HG02571 (cell line): ENCODE measurements around the gene TGFBI.

Source experiments
- ATAC-seq: cut with Tn5 transposase; IDR thresholded peaks from one replicate; pipeline ENCODE4 v1.9.1; 2021; ENCODE audit warnings: mild to moderate bottlenecking, moderate library complexity; ENCODE audit not compliant: unreplicated experiment

The TGFBI gene

GRCh38 chr5:136000932-136001331 lies 27.9 kb upstream of the TGFBI start:
- no peak for ATAC-seq

DNA sequence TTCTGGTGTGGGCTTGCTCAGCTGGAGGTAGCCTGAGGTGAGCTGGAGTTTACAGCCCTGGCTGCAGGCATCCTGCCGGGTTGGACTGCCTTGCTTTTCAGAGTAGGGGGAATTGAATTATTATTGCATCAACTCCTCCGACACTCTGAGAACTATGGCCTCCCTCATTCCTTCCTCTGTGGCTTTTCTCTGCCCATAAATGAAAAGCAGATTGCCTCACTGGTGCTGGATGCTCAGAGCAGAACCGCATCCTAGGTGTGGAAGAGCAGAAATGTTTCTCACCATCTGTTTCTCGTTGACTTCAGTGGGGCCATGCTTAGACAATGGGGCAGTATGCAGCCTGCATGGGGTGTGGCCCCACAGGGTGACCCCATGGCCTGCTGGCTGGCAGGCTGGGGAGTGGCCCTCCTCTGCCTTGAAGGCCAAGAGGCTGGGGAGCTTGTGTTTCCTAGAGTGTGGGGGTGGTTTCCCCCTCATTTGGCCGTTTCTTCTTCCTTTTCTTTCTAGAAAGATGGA lies 27.3 kb upstream of the TGFBI start:
- ATAC-seq, result no peak

GRCh38 chr5:136004436-136004835 lies 24.4 kb upstream of the TGFBI start:
- ATAC-seq, result no peak

DNA sequence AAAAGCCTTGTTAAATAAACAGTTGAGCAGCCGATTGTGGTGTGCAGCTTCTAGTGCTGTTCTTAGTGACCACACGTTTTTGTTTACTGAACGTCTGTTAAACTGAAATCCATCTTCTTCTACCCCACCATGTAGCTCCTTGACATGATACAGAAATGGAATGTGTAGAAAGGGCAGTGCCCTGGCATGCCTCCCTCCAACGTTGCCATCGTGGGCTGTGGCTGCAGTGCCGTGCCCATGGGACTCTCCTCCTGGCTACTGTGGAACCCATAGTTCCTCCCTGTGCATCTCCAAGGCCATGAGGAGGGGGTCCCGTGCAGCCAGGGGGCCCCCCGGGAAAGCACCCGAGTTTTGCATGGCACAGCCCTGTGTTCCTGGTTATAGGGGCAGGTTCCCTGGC lies 23.3 kb upstream of the TGFBI start:
- no peak for ATAC-seq

DNA sequence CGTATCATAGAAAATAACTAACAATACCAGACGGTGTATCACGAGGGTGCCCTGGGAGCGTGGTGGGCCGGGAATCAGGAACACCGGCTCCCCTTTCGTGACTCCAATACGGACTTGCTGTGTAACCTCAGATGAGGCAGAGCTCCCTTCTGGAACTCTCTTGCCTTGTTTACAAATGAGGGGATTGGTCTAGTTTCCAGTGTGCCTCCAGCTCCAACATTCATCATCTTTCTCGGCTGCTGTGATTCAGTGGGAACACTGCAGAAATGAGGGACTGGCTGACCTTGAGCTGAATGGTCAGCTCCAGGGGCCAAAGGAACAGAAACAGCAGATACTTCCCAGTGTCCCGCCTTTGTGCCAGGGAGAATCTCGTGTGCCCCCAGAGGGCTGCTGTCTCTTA lies 22.6 kb upstream of the TGFBI start:
- no peak for ATAC-seq

GRCh38 chr5:136006761-136007251 lies 22.0 kb upstream of the TGFBI start:
- no peak for ATAC-seq

- no peak for ATAC-seq
Measured at GRCh38 chr5:136007271-136007670, 21.5 kb upstream of the TGFBI start.

DNA sequence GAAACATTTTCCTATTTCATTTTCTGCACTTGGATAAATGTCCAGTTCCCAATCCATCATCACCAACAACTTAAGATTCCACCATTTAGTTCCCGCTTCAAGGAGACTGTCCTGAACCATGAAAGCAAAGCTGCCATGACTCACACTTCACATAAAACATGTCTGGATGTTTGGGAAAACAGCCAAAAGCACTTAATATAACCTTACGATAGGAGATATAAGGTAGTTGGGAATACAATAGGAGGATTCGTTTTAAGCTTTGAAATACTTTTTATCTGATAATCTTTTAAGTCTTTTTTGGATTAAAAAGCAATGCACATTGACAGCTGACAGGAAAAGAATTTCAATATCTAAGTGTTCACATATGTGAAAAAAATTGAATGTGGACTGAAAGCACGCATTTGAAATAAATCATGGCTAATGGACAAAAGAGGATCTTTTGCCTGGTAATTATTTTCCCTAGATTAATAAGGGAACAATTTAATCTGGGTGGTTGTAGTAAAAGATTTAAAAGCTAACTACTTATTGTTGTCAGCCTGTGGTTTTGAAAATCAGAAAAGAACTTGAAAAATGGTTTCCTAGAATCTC lies 17.3 kb upstream of the TGFBI start:
- ATAC-seq, result no peak

- ATAC-seq, result no peak
Measured at GRCh38 chr5:136012041-136012804, 16.6 kb upstream of the TGFBI start.

GRCh38 chr5:136013559-136013958 lies 15.2 kb upstream of the TGFBI start:
- no peak for ATAC-seq

DNA sequence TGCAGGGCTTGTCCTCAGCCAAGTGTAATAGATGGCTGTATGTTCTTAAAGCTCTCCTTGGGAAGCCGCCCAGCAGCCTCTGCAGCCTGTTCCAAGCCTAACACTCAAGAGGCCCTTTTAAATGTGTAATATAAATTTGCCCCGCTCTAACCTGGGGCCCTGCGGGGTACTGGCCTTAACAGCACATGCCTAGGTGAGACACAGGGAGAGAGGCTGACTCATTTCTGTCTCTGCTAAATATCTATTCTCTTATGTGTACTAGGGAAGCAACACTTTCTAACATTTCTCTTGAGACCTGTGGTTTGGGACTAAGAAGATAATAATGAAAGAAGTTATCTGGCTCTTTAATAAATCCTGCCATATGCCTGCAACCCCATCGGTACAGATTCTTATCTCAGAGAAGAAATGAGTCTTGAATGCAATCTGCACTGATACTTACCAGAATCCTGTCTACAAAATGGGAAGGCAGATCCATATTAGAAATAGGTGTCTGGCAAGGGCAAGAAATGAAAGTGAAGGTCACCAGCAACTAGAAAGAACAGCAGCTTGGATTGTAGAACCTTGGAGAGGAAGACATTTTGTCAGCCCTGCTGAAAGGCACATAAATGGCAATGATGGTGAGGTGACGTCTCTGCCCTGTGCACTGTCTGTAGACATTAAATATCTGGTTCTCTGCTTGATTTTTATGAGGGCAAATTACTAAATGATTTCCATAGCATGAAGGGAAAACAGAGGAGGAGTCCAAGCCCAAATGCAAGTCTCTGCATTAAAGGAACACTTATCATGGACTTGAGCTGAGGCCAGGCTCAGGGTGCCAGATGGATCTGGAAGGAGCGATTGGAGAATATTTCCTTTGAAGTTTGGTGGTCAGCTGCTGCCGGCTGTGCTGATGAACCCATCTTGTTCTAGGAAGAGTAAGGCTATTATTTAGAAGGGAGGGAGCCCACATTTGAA lies 14.5 kb upstream of the TGFBI start:
- ATAC-seq, result no peak

- ATAC-seq, result no peak
Measured at GRCh38 chr5:136015003-136015375, 13.8 kb upstream of the TGFBI start.

GRCh38 chr5:136015966-136016650 lies 12.7 kb upstream of the TGFBI start:
- ATAC-seq, result no peak

DNA sequence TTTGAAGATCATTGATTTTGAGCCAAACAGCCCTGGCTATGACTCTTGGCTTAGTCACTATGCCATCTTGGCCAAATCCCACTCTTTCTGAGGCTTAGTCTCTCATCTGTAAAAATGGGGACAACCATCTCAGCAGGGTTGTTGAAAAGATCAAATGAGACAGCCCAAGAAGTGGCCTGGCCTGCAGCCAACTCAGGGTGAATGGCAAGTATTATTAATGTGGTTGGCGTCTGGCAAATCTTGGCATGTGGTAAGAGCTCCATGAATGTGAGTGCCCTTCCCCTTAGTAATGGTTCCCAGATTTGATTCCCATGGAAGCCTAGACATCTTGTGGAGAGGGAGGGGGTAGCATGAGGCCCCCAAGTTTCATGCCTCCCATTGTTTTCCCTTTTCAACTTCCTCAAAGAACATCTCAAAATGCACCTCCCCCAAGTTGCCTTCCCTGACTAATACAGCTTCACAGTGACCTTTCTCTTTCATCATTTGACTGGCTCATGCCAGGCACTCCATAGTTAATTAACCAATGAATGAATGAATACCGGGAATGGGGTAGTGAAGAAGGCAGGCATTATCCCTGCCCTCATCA lies 11.8 kb upstream of the TGFBI start:
- ATAC-seq, result no peak

DNA sequence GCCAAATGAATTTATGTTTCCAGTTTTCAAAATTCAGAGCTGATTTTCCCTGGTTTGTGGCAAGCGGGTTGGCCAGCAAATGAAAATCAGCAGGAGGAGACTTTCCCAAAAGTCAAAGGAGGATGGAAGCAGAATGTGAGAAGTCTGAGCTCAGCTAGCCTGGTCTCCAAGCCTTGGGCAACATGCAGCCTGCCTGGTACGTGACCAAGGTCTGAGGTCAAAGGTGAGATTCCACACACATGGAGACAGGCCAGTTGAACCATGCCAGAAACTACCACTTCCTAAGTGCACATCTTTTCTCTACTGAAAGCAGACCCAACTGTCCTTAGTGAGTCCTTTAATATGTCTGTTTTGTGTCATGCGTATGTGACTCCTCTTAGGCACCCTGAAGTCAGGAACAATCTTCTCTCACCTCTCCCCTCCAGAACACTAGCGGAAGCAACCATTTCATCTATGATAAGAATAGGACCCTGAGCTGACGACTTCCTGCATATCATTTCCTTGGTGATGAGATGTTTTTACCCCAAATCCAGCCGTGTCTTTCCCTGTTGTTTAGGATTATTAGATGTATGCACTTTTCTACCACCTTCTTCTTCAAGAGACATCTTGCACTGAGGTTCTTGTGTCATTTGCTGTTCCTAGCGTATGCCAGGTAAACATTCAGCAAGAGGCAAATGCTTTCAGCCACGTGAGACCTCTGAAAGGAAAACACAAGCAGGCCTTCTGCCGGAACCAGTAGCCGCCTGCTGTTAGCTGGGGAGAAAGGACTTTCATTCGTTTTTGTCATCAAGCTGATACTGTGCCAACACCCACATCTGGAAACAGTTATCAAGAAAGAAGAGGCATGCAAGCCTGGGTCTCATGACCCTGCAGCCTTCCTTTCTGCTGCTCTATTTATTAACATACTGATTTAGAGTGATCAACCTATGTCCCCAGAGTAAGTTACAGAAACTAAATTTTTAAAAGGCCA lies 9.7 kb upstream of the TGFBI start:
- ATAC-seq, result no peak

- ATAC-seq, result no peak
Measured at GRCh38 chr5:136020001-136020382, 8.8 kb upstream of the TGFBI start.

- ATAC-seq, result no peak
Measured at GRCh38 chr5:136020383-136021015, 8.3 kb upstream of the TGFBI start.

- ATAC-seq, result no peak
Measured at GRCh38 chr5:136021016-136021405, 7.8 kb upstream of the TGFBI start.

GRCh38 chr5:136022965-136023364 lies 5.8 kb upstream of the TGFBI start:
- no peak for ATAC-seq
